Endothelial cell of umbilical vein (primary cell): Measurements from ENCODE around the gene HRH2. TPM values are rescaled to one million over a fixed set of nuclear protein-coding genes. Genes with fewer than 3 reads are reported as not detected.
A peak's percentile ranks its signal among the peaks of the same experiment; 100 is the strongest.
"Not testable (repeated sequence)": the region's sequence is repeated elsewhere in the genome, so short reads cannot be mapped to it uniquely, and the experiment has no call there.

Experiments
- BruUV-seq: library from RNA; stranded (reverse); fragments of 400-500 nt; replicated peaks from 2 replicates; lab custom pipeline; 2021; lab: Mats Ljungman, UMichigan
- CTCF ChIA-PET: fragments of 300-600, 350-600 bp; sonication (Branson Sonifier 250); formaldehyde crosslinking; loops from one replicate; lab custom pipeline; 2021; ENCODE audit warnings: antibody characterized with exemption, inconsistent platforms; lab: Charles Lee
- POLR2A ChIA-PET: fragments of 300-600, 350-600 bp; sonication (Branson Sonifier 250); formaldehyde crosslinking; loops from one replicate; lab custom pipeline; 2021; ENCODE audit warnings: antibody characterized with exemption, inconsistent platforms; lab: Charles Lee
- DNase-seq: peaks from one replicate; pipeline ENCODE4 v3.0.0-alpha.2; 2011; ENCODE audit warnings: low read depth, low spot score
- FAIRE-seq: peaks from 2 replicates; lab custom pipeline; 2011; peaks lifted over from hg19 to GRCh38; lab: Jason Lieb, UNC
- H2AFZ ChIP-seq: 2 replicates; pipeline ENCODE4 v1.6.0; 2012; ENCODE audit warnings: low read depth, low read length, control low read depth, inconsistent platforms
- H3K27ac ChIP-seq: 2 replicates; pipeline ENCODE4 v1.5.1; 2011; ENCODE audit warnings: low read depth, mild to moderate bottlenecking, control low read depth, low read length, moderate library complexity; ENCODE audit not compliant: insufficient read depth
- H3K27me3 ChIP-seq, 2 experiments: 2 replicates each; pipeline versions ENCODE4 v1.6.0 to v1.6.1; 2011; ENCODE audit warnings: low read length in 2 of 2, mixed read lengths in 1 of 2; ENCODE audit not compliant: control insufficient read depth in 2 of 2, insufficient read depth in 2 of 2
- H3K36me3 ChIP-seq, 2 experiments: 2 replicates in 1 of 2; 3 replicates in 1 of 2; pipeline ENCODE4 v1.5.1; 2011; ENCODE audit warnings: low read length in 2 of 2, mild to moderate bottlenecking in 1 of 2, moderate library complexity in 1 of 2; ENCODE audit not compliant: control insufficient read depth in 2 of 2, insufficient read depth in 2 of 2; ENCODE audit errors: extremely low read depth in 1 of 2
- H3K4me1 ChIP-seq: 3 replicates; pipeline ENCODE4 v1.5.1; 2011; ENCODE audit warnings: mild to moderate bottlenecking, low read length; ENCODE audit not compliant: control insufficient read depth, insufficient read depth; ENCODE audit errors: extremely low read depth
- H3K4me2 ChIP-seq: 2 replicates; pipeline ENCODE4 v1.6.1; 2011; ENCODE audit warnings: low read length, control low read depth, mixed read lengths; ENCODE audit not compliant: insufficient read depth
- H3K4me3 ChIP-seq, 3 experiments: fragments of 200-600 bp in 1 of 3; sonication (generic), shearing (Covaris generic) in 1 of 3; replicated peaks in 1 of 3; 2 replicates each; pipeline ENCODE4 v1.5.1; 2011 to 2016; ENCODE audit warnings: control low read depth in 3 of 3, low read length in 3 of 3, mild to moderate bottlenecking in 2 of 3, inconsistent platforms in 1 of 3, low read depth in 1 of 3, moderate library complexity in 1 of 3; ENCODE audit not compliant: insufficient read depth in 1 of 3
- H3K79me2 ChIP-seq: 2 replicates; pipeline ENCODE4 v1.6.0; 2012; ENCODE audit warnings: low read length, inconsistent platforms; ENCODE audit not compliant: control insufficient read depth, insufficient read depth
- H3K9ac ChIP-seq: replicated peaks from 2 replicates; pipeline ENCODE3; 2011; ENCODE audit warnings: low read length, control low read depth; ENCODE audit not compliant: insufficient read depth; ENCODE audit errors: extremely low read depth
- H3K9me1 ChIP-seq: replicated peaks from 3 replicates; pipeline ENCODE4 v1.6.0; 2011; ENCODE audit warnings: mild to moderate bottlenecking, low read length; ENCODE audit not compliant: control insufficient read depth, insufficient read depth; ENCODE audit errors: extremely low read depth
- H3K9me3 ChIP-seq: replicated peaks from 2 replicates; pipeline ENCODE4 v1.5.1; 2012; ENCODE audit warnings: low read length, inconsistent platforms; ENCODE audit not compliant: control insufficient read depth, insufficient read depth
- H4K20me1 ChIP-seq: replicated peaks from 2 replicates; pipeline ENCODE3; 2011; ENCODE audit warnings: mild to moderate bottlenecking, low read length; ENCODE audit not compliant: control insufficient read depth, insufficient read depth; ENCODE audit errors: extremely low read depth
- CTCF ChIP-seq, 2 donors: IDR thresholded peaks; 1 replicate in 1 of 2; 2 replicates in 1 of 2; pipeline ENCODE4 v1.5.1; 2011; ENCODE audit warnings: low read length in 2 of 2, mild to moderate bottlenecking in 2 of 2, moderate library complexity in 2 of 2, control low read depth in 1 of 2, inconsistent platforms in 1 of 2, low read depth in 1 of 2; ENCODE audit not compliant: insufficient read depth in 1 of 2; ENCODE audit errors: extremely low read depth in 1 of 2
- MYC ChIP-seq: IDR thresholded peaks from one replicate; pipeline ENCODE4 v1.6.1; 2011; ENCODE audit warnings: mild to moderate bottlenecking, low read depth, low read length
- dilution Hi-C: fragments of 300-500 bp; cut with MboI; formaldehyde crosslinking; loops from one replicate; pipeline ENCODE4 v1.15.0; 2019; ENCODE audit warnings: low sequenced_read_pairs; ENCODE audit not compliant: extremely low pct_ligation_motif_present
- intact Hi-C: fragments of 100-400 bp; cut with micrococcal nuclease; formaldehyde crosslinking; loops from one replicate; pipeline ENCODE4 v1.10.0; 2022
- polyA plus RNA-seq, 4 experiments: library from polyadenylated mRNA; depleted of rRNA in 3 of 4; stranded (reverse) in 3 of 4; unstranded in 1 of 4; fragments of >200 nt; gene quantifications; 2 replicates each; pipeline versions ENCODE4 v1.2.1 to v1.2.3, GENCODE V29; 2011 to 2012; ENCODE audit warnings: missing spikeins in 1 of 4
- total RNA-seq: library from RNA; stranded (reverse); gene quantifications from 2 replicates; pipeline ENCODE4 v1.2.3, GENCODE V29; 2021

Gene HRH2
- total and polyA plus RNA-seq, 2 donors (not counting 3 experiments of a cell fraction or from before 2014, with no cell fraction given) = not detected

GRCh38 chr5:175718401-175719108, 60.7 kb downstream of the HRH2 start:
- dilution Hi-C loops (no loop called here), intact Hi-C loops (no loop called here)
- Histone ChIP-seq H3K36me3 (no peaks in the 10 kb centered on the region), H3K4me2 (no peak overlapping the region), H3K27ac (no peak overlapping the region), H3K9me1 (no peaks in the 10 kb centered on the region), H3K9ac (no peak overlapping the region), H4K20me1 (no peaks in the 10 kb centered on the region), H2AFZ (no peak overlapping the region), H3K4me1 (no peaks in the 10 kb centered on the region), H3K27me3 (no peaks in the 10 kb centered on the region), H3K4me3 (no peak overlapping the region), H3K79me2 (no peaks in the 10 kb centered on the region), H3K9me3 (no peaks in the 10 kb centered on the region)
- CTCF ChIA-PET = interaction anchor here (0.8 to 2.6 kb wide), 2 partner anchors 8 to 12 kb away, joined by 3 to 21 read pairs; no protein-coding TSS in a partner anchor
- POLR2A ChIA-PET = no interaction called here
- no TSS peak for BruUV-seq
- DNase-seq (no peak), FAIRE-seq (no peak)
- TF ChIP-seq MYC = no peak
- peak in 1 of 2 donors; percentile 11 for TF ChIP-seq CTCF (IDR thresholded peaks at IDR 0.05; ENCODE audit: extremely low read depth in 1 of 2, insufficient read depth in 1 of 2, low read depth in 1 of 2, low read length in 2 of 2)

- H3K4me2 ChIP-seq, dilution Hi-C loops, H3K36me3 ChIP-seq, H3K4me1 ChIP-seq, POLR2A ChIA-PET, FAIRE-seq, H3K27ac ChIP-seq, H3K27me3 ChIP-seq, H3K9ac ChIP-seq, H3K79me2 ChIP-seq, H4K20me1 ChIP-seq, DNase-seq, intact Hi-C loops, H3K9me3 ChIP-seq, H2AFZ ChIP-seq, BruUV-seq, H3K9me1 ChIP-seq, H3K4me3 ChIP-seq: not testable (repeated sequence)
- CTCF ChIA-PET = interaction anchor here (2.6 kb wide), 1 partner anchor 11 kb away, joined by 21 read pairs; no protein-coding TSS in a partner anchor
These were observed 61.2 kb downstream of the HRH2 start for GRCh38 chr5:175719109-175719432.
